Endothelial cell of umbilical vein (primary cell): ENCODE data around the gene DENND1A. TPM values are rescaled to one million over a fixed set of nuclear protein-coding genes. Genes with fewer than 3 reads are reported as not detected.

Source experiments
- BruUV-seq: library from RNA; stranded (reverse); fragments of 400-500 nt; replicated peaks from 2 replicates; lab custom pipeline; 2021; lab: Mats Ljungman, UMichigan
- CTCF ChIA-PET: fragments of 300-600, 350-600 bp; sonication (Branson Sonifier 250); formaldehyde crosslinking; loops from one replicate; lab custom pipeline; 2021; ENCODE audit warnings: antibody characterized with exemption, inconsistent platforms; lab: Charles Lee
- POLR2A ChIA-PET: fragments of 300-600, 350-600 bp; sonication (Branson Sonifier 250); formaldehyde crosslinking; loops from one replicate; lab custom pipeline; 2021; ENCODE audit warnings: antibody characterized with exemption, inconsistent platforms; lab: Charles Lee
- DNase-seq: peaks from one replicate; pipeline ENCODE4 v3.0.0-alpha.2; 2011; ENCODE audit warnings: low read depth, low spot score
- FAIRE-seq: peaks from 2 replicates; lab custom pipeline; 2011; peaks lifted over from hg19 to GRCh38; lab: Jason Lieb, UNC
- H2AFZ ChIP-seq: 2 replicates; pipeline ENCODE4 v1.6.0; 2012; ENCODE audit warnings: low read depth, low read length, control low read depth, inconsistent platforms
- H3K27ac ChIP-seq: 2 replicates; pipeline ENCODE4 v1.5.1; 2011; ENCODE audit warnings: low read depth, mild to moderate bottlenecking, control low read depth, low read length, moderate library complexity; ENCODE audit not compliant: insufficient read depth
- H3K27me3 ChIP-seq, 2 experiments: 2 replicates each; pipeline versions ENCODE4 v1.6.0 to v1.6.1; 2011; ENCODE audit warnings: low read length in 2 of 2, mixed read lengths in 1 of 2; ENCODE audit not compliant: control insufficient read depth in 2 of 2, insufficient read depth in 2 of 2
- H3K36me3 ChIP-seq, 2 experiments: 2 replicates in 1 of 2; 3 replicates in 1 of 2; pipeline ENCODE4 v1.5.1; 2011; ENCODE audit warnings: low read length in 2 of 2, mild to moderate bottlenecking in 1 of 2, moderate library complexity in 1 of 2; ENCODE audit not compliant: control insufficient read depth in 2 of 2, insufficient read depth in 2 of 2; ENCODE audit errors: extremely low read depth in 1 of 2
- H3K4me1 ChIP-seq: 3 replicates; pipeline ENCODE4 v1.5.1; 2011; ENCODE audit warnings: mild to moderate bottlenecking, low read length; ENCODE audit not compliant: control insufficient read depth, insufficient read depth; ENCODE audit errors: extremely low read depth
- H3K4me2 ChIP-seq: 2 replicates; pipeline ENCODE4 v1.6.1; 2011; ENCODE audit warnings: low read length, control low read depth, mixed read lengths; ENCODE audit not compliant: insufficient read depth
- H3K4me3 ChIP-seq, 3 experiments: fragments of 200-600 bp in 1 of 3; sonication (generic), shearing (Covaris generic) in 1 of 3; replicated peaks in 1 of 3; 2 replicates each; pipeline ENCODE4 v1.5.1; 2011 to 2016; ENCODE audit warnings: control low read depth in 3 of 3, low read length in 3 of 3, mild to moderate bottlenecking in 2 of 3, inconsistent platforms in 1 of 3, low read depth in 1 of 3, moderate library complexity in 1 of 3; ENCODE audit not compliant: insufficient read depth in 1 of 3
- H3K79me2 ChIP-seq: 2 replicates; pipeline ENCODE4 v1.6.0; 2012; ENCODE audit warnings: low read length, inconsistent platforms; ENCODE audit not compliant: control insufficient read depth, insufficient read depth
- H3K9ac ChIP-seq: replicated peaks from 2 replicates; pipeline ENCODE3; 2011; ENCODE audit warnings: low read length, control low read depth; ENCODE audit not compliant: insufficient read depth; ENCODE audit errors: extremely low read depth
- H3K9me1 ChIP-seq: replicated peaks from 3 replicates; pipeline ENCODE4 v1.6.0; 2011; ENCODE audit warnings: mild to moderate bottlenecking, low read length; ENCODE audit not compliant: control insufficient read depth, insufficient read depth; ENCODE audit errors: extremely low read depth
- H3K9me3 ChIP-seq: replicated peaks from 2 replicates; pipeline ENCODE4 v1.5.1; 2012; ENCODE audit warnings: low read length, inconsistent platforms; ENCODE audit not compliant: control insufficient read depth, insufficient read depth
- H4K20me1 ChIP-seq: replicated peaks from 2 replicates; pipeline ENCODE3; 2011; ENCODE audit warnings: mild to moderate bottlenecking, low read length; ENCODE audit not compliant: control insufficient read depth, insufficient read depth; ENCODE audit errors: extremely low read depth
- CTCF ChIP-seq, 2 donors: IDR thresholded peaks; 1 replicate in 1 of 2; 2 replicates in 1 of 2; pipeline ENCODE4 v1.5.1; 2011; ENCODE audit warnings: low read length in 2 of 2, mild to moderate bottlenecking in 2 of 2, moderate library complexity in 2 of 2, control low read depth in 1 of 2, inconsistent platforms in 1 of 2, low read depth in 1 of 2; ENCODE audit not compliant: insufficient read depth in 1 of 2; ENCODE audit errors: extremely low read depth in 1 of 2
- EZH2 ChIP-seq: IDR thresholded peaks from 2 replicates; pipeline ENCODE4 v1.6.1; 2012; ENCODE audit warnings: borderline replicate concordance, low read depth, mild to moderate bottlenecking, moderate library complexity, low read length, inconsistent platforms; ENCODE audit not compliant: severe bottlenecking
- FOS ChIP-seq: IDR thresholded peaks from 2 replicates; pipeline ENCODE4 v1.6.1; 2011; ENCODE audit warnings: mild to moderate bottlenecking, low read length, moderate library complexity, borderline replicate concordance; ENCODE audit not compliant: insufficient read depth
- GATA2 ChIP-seq: IDR thresholded peaks from 2 replicates; pipeline ENCODE4 v1.7.0; 2011; ENCODE audit warnings: low read depth, mild to moderate bottlenecking, moderate library complexity, mixed read lengths, low read length; ENCODE audit not compliant: insufficient read length, insufficient read depth
- JUN ChIP-seq: IDR thresholded peaks from 2 replicates; pipeline ENCODE4 v1.6.1; 2011; ENCODE audit warnings: borderline replicate concordance, low read depth; ENCODE audit not compliant: insufficient read length, insufficient read depth
- MYC ChIP-seq: IDR thresholded peaks from one replicate; pipeline ENCODE4 v1.6.1; 2011; ENCODE audit warnings: mild to moderate bottlenecking, low read depth, low read length
- POLR2A ChIP-seq: IDR thresholded peaks from 2 replicates; pipeline ENCODE4 v1.6.1; 2012; ENCODE audit warnings: low read depth, mild to moderate bottlenecking, control low read depth, low read length
- POLR2AphosphoS5 ChIP-seq: IDR thresholded peaks from 2 replicates; pipeline ENCODE4 v1.6.1; 2012; ENCODE audit warnings: low read depth, mild to moderate bottlenecking, control low read depth, low read length, moderate library complexity; ENCODE audit not compliant: insufficient read depth
- dilution Hi-C: fragments of 300-500 bp; cut with MboI; formaldehyde crosslinking; loops from one replicate; pipeline ENCODE4 v1.15.0; 2019; ENCODE audit warnings: low sequenced_read_pairs; ENCODE audit not compliant: extremely low pct_ligation_motif_present
- intact Hi-C: fragments of 100-400 bp; cut with micrococcal nuclease; formaldehyde crosslinking; loops from one replicate; pipeline ENCODE4 v1.10.0; 2022
- polyA plus RNA-seq, 4 experiments: library from polyadenylated mRNA; depleted of rRNA in 3 of 4; stranded (reverse) in 3 of 4; unstranded in 1 of 4; fragments of >200 nt; gene quantifications; 2 replicates each; pipeline versions ENCODE4 v1.2.1 to v1.2.3, GENCODE V29; 2011 to 2012; ENCODE audit warnings: missing spikeins in 1 of 4
- total RNA-seq: library from RNA; stranded (reverse); gene quantifications from 2 replicates; pipeline ENCODE4 v1.2.3, GENCODE V29; 2021
- TF ChIP-seq, protein P1 (sequence below): IDR thresholded peaks from 2 replicates; pipeline ENCODE4 v1.6.1; 2011; ENCODE audit not compliant: insufficient read depth, insufficient read length

DENND1A gene
- total and polyA plus RNA-seq, 2 donors (not counting 3 experiments of a cell fraction or from before 2014, with no cell fraction given): 18.5 to 24.5 TPM

DNA sequence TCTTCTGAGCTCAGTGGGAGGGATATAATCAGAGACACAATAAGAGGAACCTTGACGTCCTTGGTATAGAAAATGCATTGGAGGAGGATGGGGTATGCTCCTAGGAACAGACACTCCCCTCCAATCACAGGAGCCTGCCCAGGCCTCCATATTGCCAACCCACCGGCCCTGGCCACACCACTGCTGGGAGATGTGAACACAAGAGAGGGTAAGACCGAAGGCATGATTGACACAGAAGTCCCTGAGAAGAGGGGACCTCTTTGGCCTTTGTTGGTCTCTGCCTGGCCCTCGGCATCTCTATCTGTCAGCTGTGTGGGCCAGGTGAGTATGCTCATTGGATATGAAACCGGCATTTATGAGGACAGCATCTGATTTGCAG is 511.9 kb downstream of the DENND1A start:
- Histone ChIP-seq H3K4me3 (no peak overlapping the region), H3K9ac (no peak overlapping the region), H4K20me1 (no peaks in the 10 kb centered on the region), H3K9me1 (no peaks in the 10 kb centered on the region), H3K27me3 (no peaks in the 10 kb centered on the region), H3K4me1 (no peaks in the 10 kb centered on the region), H3K79me2 (no peaks in the 10 kb centered on the region), H3K27ac (no peak overlapping the region), H3K36me3 (no peaks in the 10 kb centered on the region), H2AFZ (no peak overlapping the region), H3K9me3 (no peaks in the 10 kb centered on the region), H3K4me2 (no peak overlapping the region)
- TF ChIP-seq POLR2AphosphoS5: no peak
- TF ChIP-seq JUN: no peak
- TF ChIP-seq, protein P1, sequence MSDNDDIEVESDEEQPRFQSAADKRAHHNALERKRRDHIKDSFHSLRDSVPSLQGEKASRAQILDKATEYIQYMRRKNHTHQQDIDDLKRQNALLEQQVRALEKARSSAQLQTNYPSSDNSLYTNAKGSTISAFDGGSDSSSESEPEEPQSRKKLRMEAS: no peak
- no peak for TF ChIP-seq MYC
- TF ChIP-seq POLR2A: no peak
- TF ChIP-seq GATA2: no peak
- no peak for TF ChIP-seq EZH2
- TF ChIP-seq CTCF (IDR thresholded peaks at IDR 0.05; ENCODE audit: extremely low read depth in 1 of 2, insufficient read depth in 1 of 2, low read depth in 1 of 2, low read length in 2 of 2): no peak
- TF ChIP-seq FOS: no peak
- intact Hi-C loops (no loop called here), dilution Hi-C loops (no loop called here)
- no peak for FAIRE-seq
- no peak for DNase-seq
- CTCF ChIA-PET: interaction anchor here (1.1 kb wide), 1 partner anchor 9 kb away, joined by 3 read pairs; no protein-coding TSS in a partner anchor
- no TSS peak for BruUV-seq
- POLR2A ChIA-PET: no interaction called here
